Right lobe of liver (tissue), 4 donors: ENCODE measurements around the gene HS3ST1.

Experiments
- CTCF ChIP-seq, 4 donors: fragments of 200-600 bp in 3 of 4; fragments of 450-650 bp in 1 of 4; IDR thresholded peaks; one replicate each; pipeline versions ENCODE4 v1.5.1 to v1.8.0; 2016 to 2022; ENCODE audit warnings: antibody characterized with exemption in 4 of 4, mild to moderate bottlenecking in 2 of 4
- POLR2A ChIP-seq: fragments of 450-650 bp; IDR thresholded peaks from one replicate; pipeline ENCODE4 v1.6.1; 2017; ENCODE audit warnings: antibody characterized with exemption, mild to moderate bottlenecking
- donor health status: DM: no; HTN: no; CAD: no.
- donor health status: DM: no; HTN: no; CAD: no.
- donor health status: DM: no; HTN: yes; CAD: no.

- TF ChIP-seq CTCF (IDR thresholded peaks at IDR 0.05) (no peak), POLR2A (no peak)
Measured at GRCh38 chr4:11402192-11402591, 26.5 kb downstream of the HS3ST1 start.
